MCF 10A (cell line): Measurements from ENCODE around the gene TECTA. TPM values are rescaled to one million over a fixed set of nuclear protein-coding genes. Genes with fewer than 3 reads are reported as not detected.

Source experiments
- BruUV-seq: library from RNA; stranded (reverse); fragments of 400-500 nt; replicated peaks from 2 replicates; lab custom pipeline; 2021; lab: Mats Ljungman, UMichigan
- CTCF ChIA-PET: fragments of 300-600 bp; sonication (Branson Sonifier 250); formaldehyde crosslinking; extraction: SDS; loops from one replicate; lab custom pipeline; 2021; ENCODE audit warnings: antibody characterized with exemption, inconsistent platforms; lab: Yijun Ruan, JAX
- POLR2A ChIA-PET: fragments of 300-600, 350-650 bp; sonication (Branson Sonifier 250); formaldehyde crosslinking; extraction: SDS; loops from one replicate; lab custom pipeline; 2020; ENCODE audit warnings: antibody characterized with exemption, inconsistent platforms; lab: Yijun Ruan, JAX
- DNase-seq: peaks from one replicate; pipeline ENCODE4 v3.0.0-alpha.2; 2018; ENCODE audit not compliant: unreplicated experiment
- H3K27ac Mint-ChIP-seq: one replicate; pipeline ENCODE4 v1.8.0; 2022; ENCODE audit warnings: mild to moderate bottlenecking, low read depth, mixed read lengths; ENCODE audit not compliant: unreplicated experiment
- H3K27me3 Mint-ChIP-seq: one replicate; pipeline ENCODE4 v1.8.0; 2022; ENCODE audit warnings: mixed read lengths; ENCODE audit not compliant: insufficient read depth, unreplicated experiment
- H3K36me3 Mint-ChIP-seq: one replicate; pipeline ENCODE4 v1.8.0; 2022; ENCODE audit warnings: mild to moderate bottlenecking, moderate library complexity, mixed read lengths; ENCODE audit not compliant: insufficient read depth, unreplicated experiment
- H3K4me1 Mint-ChIP-seq: one replicate; pipeline ENCODE4 v1.8.0; 2022; ENCODE audit warnings: mixed read lengths; ENCODE audit not compliant: insufficient read depth, unreplicated experiment
- H3K4me3 Mint-ChIP-seq: one replicate; pipeline ENCODE4 v1.8.0; 2022; ENCODE audit warnings: mild to moderate bottlenecking, moderate library complexity, mixed read lengths; ENCODE audit not compliant: unreplicated experiment
- H3K9me3 Mint-ChIP-seq: one replicate; pipeline ENCODE4 v1.8.0; 2022; ENCODE audit warnings: mixed read lengths; ENCODE audit not compliant: unreplicated experiment
- CTCF ChIP-seq: fragments of 200-600 bp; IDR thresholded peaks from one replicate; pipeline ENCODE4 v1.8.0; 2022; ENCODE audit warnings: antibody characterized with exemption, mild to moderate bottlenecking; ENCODE audit not compliant: unreplicated experiment
- intact Hi-C: fragments of 100-400 bp; cut with micrococcal nuclease; formaldehyde crosslinking; loops from 2 replicates; pipeline ENCODE4 v1.14.1; 2022
- total RNA-seq: library from RNA; stranded (reverse); gene quantifications from 2 replicates; pipeline ENCODE4 v1.2.3, GENCODE V29; 2022

TECTA gene
- total RNA-seq, 1 experiment from 2014 or later, result 0.30 TPM

- Mint-ChIP-seq H3K27me3 (peaks cover 40% of the 10 kb centered on the region), H3K4me1 (no peaks in the 10 kb centered on the region), H3K9me3 (no peaks in the 10 kb centered on the region), H3K27ac (no peak overlapping the region), H3K36me3 (no peaks in the 10 kb centered on the region), H3K4me3 (no peak overlapping the region)
- DNase-seq, result no peak
- ChIA-PET POLR2A (no interaction called here), CTCF (no interaction called here)
- intact Hi-C loops, result no loop called here
- no peak for TF ChIP-seq CTCF
- BruUV-seq, result no TSS peak
Measured at GRCh38 chr11:121225382-121225781, 124.3 kb downstream of the TECTA start.

GRCh38 chr11:121226415-121227263 lies 125.6 kb downstream of the TECTA start:
- peaks cover 40% of the 10 kb centered on the region for H3K27me3 Mint-ChIP-seq
- H3K4me3 Mint-ChIP-seq, result no peak overlapping the region
- DNase-seq, result no peak
- H3K4me1 Mint-ChIP-seq, result no peaks in the 10 kb centered on the region
- TSS peak; percentile 61 for BruUV-seq
- TF ChIP-seq CTCF, result no peak
- H3K9me3 Mint-ChIP-seq, result no peaks in the 10 kb centered on the region
- H3K27ac Mint-ChIP-seq, result no peak overlapping the region
- ChIA-PET CTCF (interaction anchor here (0.6 kb wide), 1 partner anchor 24 kb away, joined by 3 read pairs; no protein-coding TSS in a partner anchor), POLR2A (no interaction called here)
- intact Hi-C loops, result no loop called here
- H3K36me3 Mint-ChIP-seq, result no peaks in the 10 kb centered on the region

- no peak for TF ChIP-seq CTCF
- no peaks in the 10 kb centered on the region for H3K9me3 Mint-ChIP-seq
- intact Hi-C loops, result no loop called here
- no TSS peak for BruUV-seq
- H3K27ac Mint-ChIP-seq, result no peak overlapping the region
- POLR2A ChIA-PET, result interaction anchor here (0.6 to 0.7 kb wide), 2 partner anchors 11 to 479 kb away, joined by 4 read pairs; no protein-coding TSS in a partner anchor
- no peak overlapping the region for H3K4me3 Mint-ChIP-seq
- DNase-seq, result no peak
- H3K4me1 Mint-ChIP-seq, result no peaks in the 10 kb centered on the region
- H3K36me3 Mint-ChIP-seq, result no peaks in the 10 kb centered on the region
- CTCF ChIA-PET, result no interaction called here
- peaks cover 49% of the 10 kb centered on the region for H3K27me3 Mint-ChIP-seq
Measured at GRCh38 chr11:121228851-121229250, 127.8 kb downstream of the TECTA start.

- no TSS peak for BruUV-seq
- no peak for DNase-seq
- Mint-ChIP-seq H3K36me3 (no peaks in the 10 kb centered on the region), H3K27me3 (peaks cover 57% of the 10 kb centered on the region), H3K9me3 (no peaks in the 10 kb centered on the region), H3K4me3 (no peak overlapping the region), H3K27ac (no peak overlapping the region), H3K4me1 (no peaks in the 10 kb centered on the region)
- no peak for TF ChIP-seq CTCF
- intact Hi-C loops, result no loop called here
- ChIA-PET POLR2A (interaction anchor here (1.0 kb wide), 1 partner anchor 8 kb away, joined by 3 read pairs; no protein-coding TSS in a partner anchor), CTCF (no interaction called here)
Measured at GRCh38 chr11:121229495-121230215, 128.6 kb downstream of the TECTA start.
